Naive thymus-derived CD4-positive, alpha-beta T cell (primary cell): Measurements from ENCODE around the gene WDR46. TPM values are rescaled to one million over a fixed set of nuclear protein-coding genes. Genes with fewer than 3 reads are reported as not detected.
A peak's percentile ranks its signal among the peaks of the same experiment; 100 is the strongest.
"Not testable (repeated sequence)": the region's sequence is repeated elsewhere in the genome, so short reads cannot be mapped to it uniquely, and the experiment has no call there.

Experiments
- ATAC-seq: fragments of 150-1000 bp; cut with Tn5 transposase; 2 replicates; pipeline ENCODE4 v1.10.0; 2021; ENCODE audit warnings: mild to moderate bottlenecking, moderate library complexity
- CTCF ChIA-PET: fragments of 350-600 bp; sonication (Branson Sonifier 250); formaldehyde crosslinking; loops from one replicate; lab custom pipeline; 2021; ENCODE audit warnings: antibody characterized with exemption; lab: Charles Lee
- POLR2A ChIA-PET: fragments of 350-600 bp; sonication (Branson Sonifier 250); formaldehyde crosslinking; loops from one replicate; lab custom pipeline; 2021; ENCODE audit warnings: antibody characterized with exemption, inconsistent platforms; lab: Charles Lee
- DNase-seq, 9 donors: peaks; one replicate each; pipeline versions ENCODE4 v3.0.0 to v3.0.0-alpha.2; 2020 to 2022; ENCODE audit warnings: mixed read lengths in 1 of 9
- H3K27ac ChIP-seq: one replicate; pipeline ENCODE4 v1.7.0; 2013; ENCODE audit warnings: mild to moderate bottlenecking, low read depth, low read length, moderate library complexity
- H3K27me3 ChIP-seq, 2 donors: one replicate each; pipeline ENCODE4 v1.7.0; 2013; ENCODE audit warnings: low read length in 2 of 2, mild to moderate bottlenecking in 2 of 2, moderate library complexity in 2 of 2; ENCODE audit not compliant: control insufficient read depth in 2 of 2, insufficient read depth in 2 of 2
- H3K36me3 ChIP-seq, 3 experiments: 1 replicate in 2 of 3; 2 replicates in 1 of 3; pipeline ENCODE4 v1.7.0; 2013; ENCODE audit warnings: low read length in 3 of 3, mild to moderate bottlenecking in 3 of 3, moderate library complexity in 1 of 3; ENCODE audit not compliant: insufficient read depth in 3 of 3, control insufficient read depth in 2 of 3
- H3K4me1 ChIP-seq, 2 donors: one replicate each; pipeline ENCODE4 v1.7.0; 2013; ENCODE audit warnings: low read length in 2 of 2, mild to moderate bottlenecking in 2 of 2, moderate library complexity in 1 of 2; ENCODE audit not compliant: control insufficient read depth in 2 of 2, insufficient read depth in 2 of 2
- H3K4me3 ChIP-seq: 2 replicates; pipeline ENCODE4 v1.7.0; 2013; ENCODE audit warnings: mild to moderate bottlenecking, low read length
- H3K9me3 ChIP-seq, 3 experiments: 1 replicate in 2 of 3; 2 replicates in 1 of 3; pipeline ENCODE4 v1.7.0; 2013; ENCODE audit warnings: low read length in 3 of 3; ENCODE audit not compliant: control insufficient read depth in 2 of 3
- H3K27ac Mint-ChIP-seq, 9 donors: one replicate each; pipeline ENCODE4 v1.8.0; 2020 to 2022; ENCODE audit warnings: mixed read lengths in 9 of 9, mild to moderate bottlenecking in 8 of 9, moderate library complexity in 5 of 9, inconsistent platforms in 2 of 9
- H3K27me3 Mint-ChIP-seq, 5 donors: one replicate each; pipeline ENCODE4 v1.8.0; 2021 to 2022; ENCODE audit warnings: mixed read lengths in 5 of 5, mild to moderate bottlenecking in 1 of 5
- H3K36me3 Mint-ChIP-seq, 5 donors: one replicate each; pipeline ENCODE4 v1.8.0; 2020 to 2022; ENCODE audit warnings: mixed read lengths in 5 of 5, mild to moderate bottlenecking in 3 of 5, inconsistent platforms in 1 of 5
- H3K4me1 Mint-ChIP-seq, 7 donors: one replicate each; pipeline ENCODE4 v1.8.0; 2020 to 2022; ENCODE audit warnings: mixed read lengths in 7 of 7, mild to moderate bottlenecking in 3 of 7, inconsistent platforms in 1 of 7
- H3K4me3 Mint-ChIP-seq, 10 donors: one replicate each; pipeline ENCODE4 v1.8.0; 2020 to 2022; ENCODE audit warnings: mild to moderate bottlenecking in 10 of 10, mixed read lengths in 10 of 10, moderate library complexity in 6 of 10, inconsistent platforms in 2 of 10
- H3K9me3 Mint-ChIP-seq, 11 donors: one replicate each; pipeline ENCODE4 v1.8.0; 2020 to 2022; ENCODE audit warnings: mixed read lengths in 11 of 11, mild to moderate bottlenecking in 4 of 11, inconsistent platforms in 1 of 11, moderate library complexity in 1 of 11
- intact Hi-C, 2 donors: fragments of 100-400 bp; cut with micrococcal nuclease; formaldehyde crosslinking; loops; one replicate each; pipeline ENCODE4 v1.15.1; 2023
- polyA plus RNA-seq, 2 donors: library from polyadenylated mRNA; unstranded; fragments of 300-500 nt; fragmentation: Illumina TruSeq; gene quantifications; one replicate each; pipeline ENCODE4 v1.2.3, GENCODE V29; 2021
- total RNA-seq, 6 experiments: library from RNA in 5 of 6; stranded (reverse) in 5 of 6; gene quantifications; 1 replicate in 5 of 6; 2 replicates in 1 of 6; pipeline ENCODE4 v1.2.3 and lab custom pipeline; 2021 to 2026

WDR46 gene
- total and polyA plus RNA-seq, 7 experiments from 2014 or later, result 25.3 to 82.9 (median 54.4) TPM

DNA sequence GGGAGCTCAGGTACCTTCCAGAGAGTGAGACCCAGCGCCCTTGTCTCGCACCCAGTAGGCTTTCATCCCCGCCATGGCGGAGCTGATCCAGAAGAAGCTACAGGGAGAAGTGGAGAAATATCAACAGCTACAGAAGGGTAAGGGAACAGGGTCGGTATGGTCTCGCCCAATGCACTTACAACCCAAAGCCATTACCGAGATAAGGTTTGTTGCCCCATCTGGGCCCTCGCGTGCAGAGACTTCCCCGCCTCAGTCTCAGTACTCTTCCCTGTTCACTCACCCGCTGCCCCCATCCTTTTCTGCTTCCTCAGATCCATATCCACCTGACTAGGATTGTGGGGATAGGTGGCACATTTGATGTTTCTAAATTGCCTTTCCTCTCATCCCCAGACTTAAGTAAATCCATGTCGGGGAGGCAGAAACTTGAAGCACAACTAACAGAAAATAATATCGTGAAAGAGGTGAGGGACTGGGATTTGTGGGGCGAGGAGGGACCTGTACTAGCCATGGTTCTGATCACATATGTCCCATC is 811 bp upstream of the WDR46 start:
- Mint-ChIP-seq H3K4me1 (peaks cover 32 to 51% (median 45%) of the 10 kb centered on the region in 7 donors), H3K27ac (peak overlapping the region; percentile 89 to 98 (median 92)), H3K36me3 (peaks cover 4 to 33% (median 11%) of the 10 kb centered on the region in 5 donors), H3K27me3 (no peaks in the 10 kb centered on the region), H3K4me3 (peak overlapping the region; percentile 89 to 99 (median 98)), H3K9me3 (peaks cover 0 to 3% (median 0%) of the 10 kb centered on the region in 11 donors)
- CTCF ChIA-PET, result interaction anchor here (0.5 to 2.4 kb wide), 6 partner anchors 11 to 101 kb away, joined by 3 to 13 read pairs (median 8); partner anchors contain the start of genes B3GALT4, RPS18 and VPS52
- Histone ChIP-seq H3K36me3 (peaks cover 0 to 70% (median 9%) of the 10 kb centered on the region in 3 experiments), H3K9me3 (no peaks in the 10 kb centered on the region), H3K4me3 (peak overlapping the region; percentile 97), H3K27ac (peak overlapping the region; percentile 80), H3K4me1 (peaks cover 19 to 20% of the 10 kb centered on the region in 2 donors), H3K27me3 (no peaks in the 10 kb centered on the region)
- DNase-seq (no peak), ATAC-seq (peak; percentile 19)
- intact Hi-C loops, result loop anchor here (1.0 to 5.0 kb wide), 12 partner anchors 9 to 281 kb away; partner anchors contain the start of genes B3GALT4 (in 2 of the 2), RXRB (in 2 of the 2), SLC39A7 (in 2 of the 2) and VPS52 (in 2 of the 2)
- POLR2A ChIA-PET, result interaction anchor here (0.6 to 6.9 kb wide), 12 partner anchors 8 to 1097 kb away, joined by 3 to 123 read pairs (median 8); partner anchors contain the start of genes B3GALT4, RGL2, RING1 and RPS18

- ChIA-PET POLR2A (interaction anchor here (0.7 to 6.9 kb wide), 14 partner anchors 10 to 1159 kb away, joined by 3 to 123 read pairs (median 8); partner anchors contain the start of genes B3GALT4, RGL2, RING1 and RPS18), CTCF (interaction anchor here (0.6 to 2.4 kb wide), 7 partner anchors 11 to 107 kb away, joined by 3 to 13 read pairs (median 3); partner anchors contain the start of genes B3GALT4, RPS18 and VPS52)
- DNase-seq (no peak), ATAC-seq (no peak)
- Mint-ChIP-seq H3K4me1 (peaks cover 30 to 51% (median 45%) of the 10 kb centered on the region in 7 donors), H3K27ac (peak overlapping the region; percentile 89 to 98 (median 92)), H3K27me3 (no peaks in the 10 kb centered on the region), H3K36me3 (peaks cover 4 to 29% (median 11%) of the 10 kb centered on the region in 5 donors), H3K4me3 (peak overlapping the region; percentile 89 to 99 (median 98)), H3K9me3 (no peaks in the 10 kb centered on the region)
- no peaks in the 10 kb centered on the region for H3K9me3 ChIP-seq
- peak overlapping the region; percentile 80 for H3K27ac ChIP-seq
- peaks cover 0 to 65% (median 5%) of the 10 kb centered on the region in 3 experiments for H3K36me3 ChIP-seq
- H3K4me3 ChIP-seq, result peak overlapping the region; percentile 97
- H3K27me3 ChIP-seq, result no peaks in the 10 kb centered on the region
- intact Hi-C loops, result loop anchor here in 1 of 2 donors (5.0 kb wide), 1 partner anchor 86 kb away; the partner anchor contains the start of genes HSD17B8, RXRB and SLC39A7
- H3K4me1 ChIP-seq, result peaks cover 19 to 20% of the 10 kb centered on the region in 2 donors
Measured at GRCh38 chr6:33288141-33288920, 708 bp downstream of the WDR46 start.

GRCh38 chr6:33286946-33287914 is 1.8 kb downstream of the WDR46 start:
- Mint-ChIP-seq H3K9me3 (no peaks in the 10 kb centered on the region), H3K4me3 (peak overlapping the region; percentile 12 to 99 (median 91)), H3K36me3 (peaks cover 4 to 23% (median 11%) of the 10 kb centered on the region in 5 donors), H3K4me1 (peaks cover 30 to 52% (median 45%) of the 10 kb centered on the region in 7 donors), H3K27ac (peak overlapping the region in 7 of 9 donors; percentile 13 to 90 (median 51)), H3K27me3 (no peaks in the 10 kb centered on the region)
- peak overlapping the region; percentile 80 for H3K27ac ChIP-seq
- H3K27me3 ChIP-seq, result no peaks in the 10 kb centered on the region
- POLR2A ChIA-PET, result interaction anchor here (0.7 to 6.9 kb wide), 9 partner anchors 10 to 57 kb away, joined by 3 to 123 read pairs (median 30); partner anchors contain the start of genes B3GALT4, RGL2, RPS18 and VPS52
- peaks cover 0 to 62% (median 5%) of the 10 kb centered on the region in 3 experiments for H3K36me3 ChIP-seq
- no peaks in the 10 kb centered on the region for H3K9me3 ChIP-seq
- intact Hi-C loops, result loop anchor here in 1 of 2 donors (5.0 kb wide), 1 partner anchor 85 kb away; the partner anchor contains the start of genes HSD17B8, RXRB and SLC39A7
- DNase-seq (no peak), ATAC-seq (no peak)
- H3K4me3 ChIP-seq, result no peak overlapping the region
- CTCF ChIA-PET, result interaction anchor here (0.6 to 1.1 kb wide), 4 partner anchors 9 to 53 kb away, joined by 3 to 4 read pairs (median 3); partner anchors contain the start of gene B3GALT4
- H3K4me1 ChIP-seq, result peaks cover 19 to 20% of the 10 kb centered on the region in 2 donors

DNA sequence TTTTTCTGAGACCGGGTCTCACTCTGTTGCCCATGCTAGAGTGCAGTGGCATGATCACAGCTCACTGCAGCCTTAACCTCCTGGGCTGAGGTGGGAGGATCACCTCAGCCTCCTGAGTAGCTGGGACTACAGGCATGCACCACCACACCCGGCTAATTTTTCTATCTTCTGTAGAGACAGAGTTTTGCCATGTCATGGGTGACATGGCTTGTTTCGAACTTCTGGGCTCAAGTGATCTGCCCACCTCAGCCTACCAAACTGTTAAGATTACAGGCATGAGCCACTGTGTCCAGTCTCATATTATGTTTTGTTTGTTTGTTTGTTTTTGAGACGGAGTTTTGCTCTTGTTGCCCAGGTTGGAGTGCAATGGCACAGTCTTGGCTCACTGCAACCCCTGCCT is 3.8 kb downstream of the WDR46 start:
- H3K4me3 ChIP-seq, H3K9me3 Mint-ChIP-seq, H3K27me3 Mint-ChIP-seq, DNase-seq, H3K27ac Mint-ChIP-seq, CTCF ChIA-PET, H3K9me3 ChIP-seq, ATAC-seq, H3K27ac ChIP-seq, H3K4me3 Mint-ChIP-seq, H3K27me3 ChIP-seq: not testable (repeated sequence)
- Mint-ChIP-seq H3K4me1 (peaks cover 22 to 48% (median 40%) of the 10 kb centered on the region in 7 donors), H3K36me3 (peaks cover 4 to 16% (median 11%) of the 10 kb centered on the region in 5 donors)
- H3K4me1 ChIP-seq, result peaks cover 14 to 15% of the 10 kb centered on the region in 2 donors
- intact Hi-C loops, result loop anchor here in 1 of 2 donors (5.0 kb wide), 1 partner anchor 83 kb away; the partner anchor contains the start of genes HSD17B8, RXRB and SLC39A7
- POLR2A ChIA-PET, result interaction anchor here (5.7 kb wide), 1 partner anchor 13 kb away, joined by 51 read pairs; the partner anchor contains the start of gene RGL2
- H3K36me3 ChIP-seq, result peaks cover 0 to 68% (median 5%) of the 10 kb centered on the region in 3 experiments

- Mint-ChIP-seq H3K9me3 (no peaks in the 10 kb centered on the region), H3K4me1 (peaks cover 12 to 50% (median 36%) of the 10 kb centered on the region in 7 donors), H3K27me3 (no peaks in the 10 kb centered on the region), H3K27ac (peak overlapping the region in 5 of 9 donors; percentile 25 to 67 (median 40)), H3K4me3 (peak overlapping the region in 2 of 10 donors; percentile 35 to 52), H3K36me3 (peaks cover 0 to 12% (median 0%) of the 10 kb centered on the region in 5 donors)
- H3K36me3 ChIP-seq, result peaks cover 0 to 76% (median 5%) of the 10 kb centered on the region in 3 experiments
- H3K27me3 ChIP-seq, result no peaks in the 10 kb centered on the region
- POLR2A ChIA-PET, result interaction anchor here (0.7 to 7.7 kb wide), 3 partner anchors 9 to 16 kb away, joined by 3 to 123 read pairs (median 22); partner anchors contain the start of genes PFDN6, RPS18, VPS52 and WDR46
- H3K9me3 ChIP-seq, result no peaks in the 10 kb centered on the region
- H3K4me1 ChIP-seq, result peaks cover 15 to 22% of the 10 kb centered on the region in 2 donors
- intact Hi-C loops, result no loop called here
- DNase-seq (no peak), ATAC-seq (no peak)
- peak overlapping the region; percentile 32 for H3K27ac ChIP-seq
- no peak overlapping the region for H3K4me3 ChIP-seq
- CTCF ChIA-PET, result interaction anchor here (1.4 kb wide), 1 partner anchor 9 kb away, joined by 4 read pairs; the partner anchor contains the start of genes RPS18 and VPS52
Measured at GRCh38 chr6:33280539-33280938, 8.5 kb downstream of the WDR46 start.
